ENCODE results near the gene PRDM1.

PRDM1 gene

DNA sequence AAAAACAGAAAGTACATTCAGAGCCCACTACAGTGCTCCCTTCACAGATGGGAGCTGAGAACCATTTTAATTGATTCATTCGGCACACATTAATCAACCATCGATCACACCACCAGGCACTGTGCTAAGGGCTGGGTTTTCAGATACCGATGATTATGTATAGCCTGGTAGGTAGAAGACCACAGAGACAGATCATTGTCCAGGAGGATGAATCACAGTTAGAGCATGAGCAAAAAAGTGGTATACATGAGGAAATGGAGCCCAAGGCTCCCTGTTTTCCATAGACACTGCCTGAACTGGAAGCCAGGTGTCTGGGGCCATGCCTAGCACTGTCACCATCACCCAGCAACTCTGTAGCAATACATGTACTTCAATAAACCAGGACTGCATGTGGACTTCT is 9.0 kb upstream of the PRDM1 start:
- ATAC-seq, result no peak
- TF ChIP-seq BACH2 (CRISPR knock-in tag; IDR thresholded peaks at IDR 0.05; ENCODE audit: borderline replicate concordance), result no peak
- no peak for TF ChIP-seq TCF4 (CRISPR knock-in tag; IDR thresholded peaks at IDR 0.05; ENCODE audit: borderline replicate concordance)
- no peak for TF ChIP-seq ARNTL (CRISPR knock-in tag; IDR thresholded peaks at IDR 0.05; ENCODE audit: borderline replicate concordance, low read depth)
- TF ChIP-seq PATZ1 (CRISPR knock-in tag; IDR thresholded peaks at IDR 0.05; ENCODE audit: borderline replicate concordance), result no peak
- no peak for TF ChIP-seq ISL1 (CRISPR knock-in tag; IDR thresholded peaks at IDR 0.05)
- TF ChIP-seq CSDC2 (CRISPR knock-in tag; IDR thresholded peaks at IDR 0.05), result no peak
- no peak for TF ChIP-seq ESRRG (CRISPR knock-in tag; IDR thresholded peaks at IDR 0.05)
- no peak for TF ChIP-seq ZFP30 (CRISPR knock-in tag; IDR thresholded peaks at IDR 0.05)
- TF ChIP-seq, protein P1, sequence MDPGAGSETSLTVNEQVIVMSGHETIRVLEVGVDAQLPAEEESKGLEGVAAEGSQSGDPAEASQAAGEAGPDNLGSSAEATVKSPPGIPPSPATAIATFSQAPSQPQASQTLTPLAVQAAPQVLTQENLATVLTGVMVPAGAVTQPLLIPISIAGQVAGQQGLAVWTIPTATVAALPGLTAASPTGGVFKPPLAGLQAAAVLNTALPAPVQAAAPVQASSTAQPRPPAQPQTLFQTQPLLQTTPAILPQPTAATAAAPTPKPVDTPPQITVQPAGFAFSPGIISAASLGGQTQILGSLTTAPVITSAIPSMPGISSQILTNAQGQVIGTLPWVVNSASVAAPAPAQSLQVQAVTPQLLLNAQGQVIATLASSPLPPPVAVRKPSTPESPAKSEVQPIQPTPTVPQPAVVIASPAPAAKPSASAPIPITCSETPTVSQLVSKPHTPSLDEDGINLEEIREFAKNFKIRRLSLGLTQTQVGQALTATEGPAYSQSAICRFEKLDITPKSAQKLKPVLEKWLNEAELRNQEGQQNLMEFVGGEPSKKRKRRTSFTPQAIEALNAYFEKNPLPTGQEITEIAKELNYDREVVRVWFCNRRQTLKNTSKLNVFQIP (CRISPR knock-in tag; IDR thresholded peaks at IDR 0.05; ENCODE audit: borderline replicate concordance, low read depth), result no peak
- no peak for TF ChIP-seq ZNF8 (CRISPR knock-in tag; IDR thresholded peaks at IDR 0.05)
- TF ChIP-seq ZFP3 (CRISPR knock-in tag; IDR thresholded peaks at IDR 0.05), result no peak
- TF ChIP-seq TSHZ2 (CRISPR knock-in tag; IDR thresholded peaks at IDR 0.05), result no peak

- TF ChIP-seq ZFP30 (CRISPR knock-in tag; IDR thresholded peaks at IDR 0.05), result no peak
- TF ChIP-seq, protein P1 (CRISPR knock-in tag; IDR thresholded peaks at IDR 0.05; ENCODE audit: borderline replicate concordance, low read depth), result no peak
- TF ChIP-seq ZFP3 (CRISPR knock-in tag; IDR thresholded peaks at IDR 0.05), result no peak
- no peak for TF ChIP-seq BACH2 (CRISPR knock-in tag; IDR thresholded peaks at IDR 0.05; ENCODE audit: borderline replicate concordance)
- TF ChIP-seq GLIS3 (CRISPR knock-in tag; IDR thresholded peaks at IDR 0.05), result no peak
- no peak for TF ChIP-seq ZC3H10 (CRISPR knock-in tag; IDR thresholded peaks at IDR 0.05)
- TF ChIP-seq CSRNP3 (CRISPR knock-in tag; IDR thresholded peaks at IDR 0.05), result no peak
- TF ChIP-seq PATZ1 (CRISPR knock-in tag; IDR thresholded peaks at IDR 0.05; ENCODE audit: borderline replicate concordance), result no peak
- TF ChIP-seq RARB (CRISPR knock-in tag; IDR thresholded peaks at IDR 0.05), result no peak
- no peak for TF ChIP-seq ARNTL (CRISPR knock-in tag; IDR thresholded peaks at IDR 0.05; ENCODE audit: borderline replicate concordance, low read depth)
- ATAC-seq, result no peak
Measured at GRCh38 chr6:106077881-106078280, 8.3 kb upstream of the PRDM1 start.

DNA sequence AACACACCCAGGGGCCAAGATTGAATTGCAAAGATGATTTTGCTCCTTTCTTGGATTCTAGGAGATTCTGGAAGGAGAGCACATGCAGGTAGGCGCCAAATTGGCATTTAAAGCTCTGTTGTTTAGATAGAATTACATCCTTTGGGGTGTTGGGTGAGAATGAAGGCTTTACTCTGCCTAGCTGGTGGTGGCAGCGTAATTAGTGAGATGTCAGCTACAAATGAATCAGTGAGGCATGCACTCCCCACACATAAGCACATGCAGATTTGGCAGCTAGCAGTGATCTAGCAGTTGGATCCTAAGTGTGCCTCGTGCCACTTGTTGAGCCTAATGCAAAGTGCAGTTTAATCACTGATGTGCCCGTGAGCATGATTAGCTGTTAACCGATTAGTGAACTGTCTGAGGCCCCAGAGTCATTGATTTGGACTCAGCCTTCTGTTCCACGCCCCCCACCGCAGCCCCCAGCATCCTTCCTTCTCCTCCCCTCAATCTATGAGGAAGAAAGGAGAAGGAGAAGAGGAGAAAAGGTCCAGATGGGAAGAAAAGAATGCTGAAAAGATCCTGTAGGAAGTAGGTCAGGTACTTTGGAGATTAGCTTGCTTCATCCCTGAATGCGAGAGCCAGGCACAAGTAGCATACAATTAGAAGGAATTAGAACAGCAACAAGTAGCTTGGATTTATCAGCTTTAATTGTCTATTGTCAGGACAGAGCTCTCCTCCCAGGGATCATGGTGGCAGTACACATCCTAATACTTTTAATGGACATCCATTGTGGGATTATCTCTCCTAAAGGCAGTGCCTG is 6.0 kb upstream of the PRDM1 start:
- ATAC-seq, result no peak
- TF ChIP-seq, protein P1 (CRISPR knock-in tag; IDR thresholded peaks at IDR 0.05; ENCODE audit: borderline replicate concordance, low read depth), result no peak
- TF ChIP-seq TOX (CRISPR knock-in tag; IDR thresholded peaks at IDR 0.05; ENCODE audit: borderline replicate concordance), result no peak
- no peak for TF ChIP-seq PPARA (CRISPR knock-in tag; IDR thresholded peaks at IDR 0.05; ENCODE audit: borderline replicate concordance)
- TF ChIP-seq OSR1 (CRISPR knock-in tag; IDR thresholded peaks at IDR 0.05), result no peak
- no peak for TF ChIP-seq ISL1 (CRISPR knock-in tag; IDR thresholded peaks at IDR 0.05)
- no peak for TF ChIP-seq BACH2 (CRISPR knock-in tag; IDR thresholded peaks at IDR 0.05; ENCODE audit: borderline replicate concordance)
- TF ChIP-seq CSRNP3 (CRISPR knock-in tag; IDR thresholded peaks at IDR 0.05), result no peak
- no peak for TF ChIP-seq ZNF565 (CRISPR knock-in tag; conservative IDR thresholded peaks at IDR 0.05; ENCODE audit: low read depth)
- no peak for TF ChIP-seq ESRRG (CRISPR knock-in tag; IDR thresholded peaks at IDR 0.05)
